ENCODE measurements around the gene RASAL1. TPM values are rescaled to one million over a fixed set of nuclear protein-coding genes. Genes with fewer than 3 reads are reported as not detected.

Gene RASAL1
- total RNA-seq, 1 donor from 2014 or later, result 0.21 TPM

- H3K27me3 Mint-ChIP-seq (ENCODE audit: unreplicated experiment), result peaks cover 36% of the 10 kb centered on the region
- peak; percentile 34 for DNase-seq (ENCODE audit: low spot score)
- H3K27ac Mint-ChIP-seq (ENCODE audit: unreplicated experiment), result peak overlapping the region; percentile 70
- H3K4me3 Mint-ChIP-seq (ENCODE audit: unreplicated experiment), result no peak overlapping the region
- H3K4me1 Mint-ChIP-seq (ENCODE audit: unreplicated experiment), result peaks cover 70% of the 10 kb centered on the region
- no peaks in the 10 kb centered on the region for H3K9me3 Mint-ChIP-seq (ENCODE audit: unreplicated experiment)
- TF ChIP-seq, protein P1, sequence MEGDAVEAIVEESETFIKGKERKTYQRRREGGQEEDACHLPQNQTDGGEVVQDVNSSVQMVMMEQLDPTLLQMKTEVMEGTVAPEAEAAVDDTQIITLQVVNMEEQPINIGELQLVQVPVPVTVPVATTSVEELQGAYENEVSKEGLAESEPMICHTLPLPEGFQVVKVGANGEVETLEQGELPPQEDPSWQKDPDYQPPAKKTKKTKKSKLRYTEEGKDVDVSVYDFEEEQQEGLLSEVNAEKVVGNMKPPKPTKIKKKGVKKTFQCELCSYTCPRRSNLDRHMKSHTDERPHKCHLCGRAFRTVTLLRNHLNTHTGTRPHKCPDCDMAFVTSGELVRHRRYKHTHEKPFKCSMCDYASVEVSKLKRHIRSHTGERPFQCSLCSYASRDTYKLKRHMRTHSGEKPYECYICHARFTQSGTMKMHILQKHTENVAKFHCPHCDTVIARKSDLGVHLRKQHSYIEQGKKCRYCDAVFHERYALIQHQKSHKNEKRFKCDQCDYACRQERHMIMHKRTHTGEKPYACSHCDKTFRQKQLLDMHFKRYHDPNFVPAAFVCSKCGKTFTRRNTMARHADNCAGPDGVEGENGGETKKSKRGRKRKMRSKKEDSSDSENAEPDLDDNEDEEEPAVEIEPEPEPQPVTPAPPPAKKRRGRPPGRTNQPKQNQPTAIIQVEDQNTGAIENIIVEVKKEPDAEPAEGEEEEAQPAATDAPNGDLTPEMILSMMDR (IDR thresholded peaks at IDR 0.05; ENCODE audit: unreplicated experiment), result no peak
- H3K36me3 Mint-ChIP-seq (ENCODE audit: low read depth, unreplicated experiment), result peaks cover 29% of the 10 kb centered on the region
These were observed 46.4 kb downstream of the RASAL1 start for GRCh38 chr12:113088971-113089756.

DNA sequence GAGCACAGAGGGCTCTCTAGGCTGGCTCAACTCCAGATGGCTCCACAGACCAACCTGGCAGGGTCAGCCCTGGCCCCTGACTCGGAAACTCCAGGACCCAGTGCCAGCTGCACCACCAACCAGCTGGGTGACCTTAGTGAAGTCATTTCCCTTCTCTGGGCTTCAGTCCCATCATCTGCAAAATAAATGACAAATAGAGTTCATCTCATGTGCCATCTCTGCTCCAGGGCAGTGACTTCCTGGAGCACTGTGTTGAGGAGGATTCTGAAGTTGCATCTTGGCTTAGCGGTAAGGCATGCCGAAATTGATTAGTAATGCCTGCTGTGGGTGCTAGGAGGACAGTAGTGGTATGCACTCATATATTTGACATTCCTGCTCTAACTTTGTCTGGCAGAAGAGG is 47.5 kb downstream of the RASAL1 start:
- H3K36me3 Mint-ChIP-seq (ENCODE audit: low read depth, unreplicated experiment), result peaks cover 33% of the 10 kb centered on the region
- H3K4me3 Mint-ChIP-seq (ENCODE audit: unreplicated experiment), result peak overlapping the region; percentile 65
- H3K27ac Mint-ChIP-seq (ENCODE audit: unreplicated experiment), result peak overlapping the region; percentile 70
- DNase-seq (ENCODE audit: low spot score), result no peak
- TF ChIP-seq, protein P1 (IDR thresholded peaks at IDR 0.05; ENCODE audit: unreplicated experiment), result no peak
- peaks cover 34% of the 10 kb centered on the region for H3K27me3 Mint-ChIP-seq (ENCODE audit: unreplicated experiment)
- H3K9me3 Mint-ChIP-seq (ENCODE audit: unreplicated experiment), result no peaks in the 10 kb centered on the region
- H3K4me1 Mint-ChIP-seq (ENCODE audit: unreplicated experiment), result peaks cover 72% of the 10 kb centered on the region

DNA sequence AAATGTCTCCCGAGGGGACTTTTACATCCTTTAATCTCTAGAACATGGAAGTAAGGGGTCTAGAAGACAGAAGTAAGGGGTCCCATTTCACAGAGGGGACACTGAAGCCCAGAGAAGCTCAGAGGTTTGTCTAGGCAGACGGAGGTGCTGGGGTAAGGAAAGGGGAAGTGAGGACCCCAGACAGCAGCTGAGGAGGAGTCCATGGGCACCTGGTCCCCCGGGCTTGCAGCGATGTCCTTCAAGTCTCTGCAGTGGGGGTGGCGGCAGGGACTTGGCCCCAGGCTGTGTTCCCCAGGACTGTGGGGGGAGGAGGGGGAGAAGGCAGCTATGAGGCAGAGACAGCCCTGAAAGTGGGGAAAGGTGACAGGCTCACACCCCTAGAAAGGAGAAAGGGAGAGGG is 48.4 kb downstream of the RASAL1 start:
- no peak for DNase-seq (ENCODE audit: low spot score)
- Mint-ChIP-seq H3K4me3 (ENCODE audit: unreplicated experiment) (no peak overlapping the region), H3K27me3 (ENCODE audit: unreplicated experiment) (peaks cover 32% of the 10 kb centered on the region), H3K36me3 (ENCODE audit: low read depth, unreplicated experiment) (peaks cover 37% of the 10 kb centered on the region), H3K4me1 (ENCODE audit: unreplicated experiment) (peaks cover 64% of the 10 kb centered on the region), H3K9me3 (ENCODE audit: unreplicated experiment) (no peaks in the 10 kb centered on the region), H3K27ac (ENCODE audit: unreplicated experiment) (no peak overlapping the region)
- TF ChIP-seq, protein P1 (IDR thresholded peaks at IDR 0.05; ENCODE audit: unreplicated experiment), result no peak

GRCh38 chr12:113086249-113087164 is 49.1 kb downstream of the RASAL1 start:
- Mint-ChIP-seq H3K4me1 (ENCODE audit: unreplicated experiment) (peaks cover 58% of the 10 kb centered on the region), H3K27ac (ENCODE audit: unreplicated experiment) (peak overlapping the region; percentile 74), H3K36me3 (ENCODE audit: low read depth, unreplicated experiment) (peaks cover 42% of the 10 kb centered on the region), H3K4me3 (ENCODE audit: unreplicated experiment) (peak overlapping the region; percentile 47), H3K9me3 (ENCODE audit: unreplicated experiment) (no peaks in the 10 kb centered on the region), H3K27me3 (ENCODE audit: unreplicated experiment) (peaks cover 32% of the 10 kb centered on the region)
- TF ChIP-seq, protein P1 (IDR thresholded peaks at IDR 0.05; ENCODE audit: unreplicated experiment), result no peak
- DNase-seq (ENCODE audit: low spot score), result no peak

Measured in endothelial cell (in vitro differentiated cells).